Adrenal gland (tissue), 5 donors: ENCODE measurements around the gene ANTXRL.

ENCODE experiments used
- CTCF ChIP-seq, 6 experiments: fragments of 450-650 bp in 4 of 6; fragments of 200-600 bp in 2 of 6; sonication (generic) in 1 of 6; IDR thresholded peaks; 1 replicate in 5 of 6; 2 replicates in 1 of 6; pipeline versions ENCODE4 v1.5.1 to v1.8.0; 2016 to 2021; ENCODE audit warnings: antibody characterized with exemption in 6 of 6, mild to moderate bottlenecking in 2 of 6, moderate library complexity in 1 of 6
- POLR2A ChIP-seq, 2 donors: fragments of 450-650 bp; IDR thresholded peaks; one replicate each; pipeline ENCODE4 v1.6.1; 2017; ENCODE audit warnings: antibody characterized with exemption in 2 of 2, mild to moderate bottlenecking in 2 of 2, moderate library complexity in 1 of 2
- donor health status: DM: no; HTN: no; CAD: no.

DNA sequence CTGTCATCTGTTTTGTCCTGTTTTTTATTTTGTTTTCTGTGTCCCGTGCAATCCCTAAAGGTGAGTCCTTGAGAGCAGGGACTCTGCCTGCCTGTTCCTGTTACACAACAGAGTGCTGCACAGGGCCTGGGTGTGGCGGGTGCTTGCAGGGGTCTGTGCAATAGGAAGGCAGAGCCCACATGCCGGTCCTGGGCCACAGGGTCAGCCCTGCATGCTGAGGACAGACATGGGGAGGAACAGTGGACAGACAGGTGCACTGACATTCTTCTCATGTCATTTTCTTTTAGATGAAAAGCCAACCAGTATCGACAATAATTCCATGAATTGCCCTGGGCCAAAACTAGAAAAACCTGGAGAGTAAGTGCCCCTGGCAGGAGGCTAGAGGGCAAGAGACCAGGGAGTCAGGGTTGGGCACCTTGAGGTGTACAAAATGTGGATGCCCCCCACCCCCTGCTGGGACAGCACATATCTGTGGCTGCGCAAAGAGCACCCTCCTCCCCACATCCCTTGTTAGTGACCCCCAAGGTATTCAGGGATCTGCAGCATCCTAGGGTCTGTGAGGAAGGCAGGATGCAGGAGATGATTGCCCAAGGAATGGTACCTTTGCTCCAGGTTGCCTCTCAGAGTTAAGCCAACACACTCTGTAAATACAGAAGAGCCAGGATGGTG, 19.9 kb downstream of the ANTXRL start:
- TF ChIP-seq POLR2A (IDR thresholded peaks at IDR 0.05) (no peak), CTCF (IDR thresholded peaks at IDR 0.05) (no peak)
